Endothelial cell of umbilical vein (primary cell): ENCODE data around the gene SHCBP1L.

Experiments used
- CTCF ChIP-seq, 2 donors: IDR thresholded peaks; 1 replicate in 1 of 2; 2 replicates in 1 of 2; pipeline ENCODE4 v1.5.1; 2011; ENCODE audit warnings: low read length in 2 of 2, mild to moderate bottlenecking in 2 of 2, moderate library complexity in 2 of 2, control low read depth in 1 of 2, inconsistent platforms in 1 of 2, low read depth in 1 of 2; ENCODE audit not compliant: insufficient read depth in 1 of 2; ENCODE audit errors: extremely low read depth in 1 of 2
- EZH2 ChIP-seq: IDR thresholded peaks from 2 replicates; pipeline ENCODE4 v1.6.1; 2012; ENCODE audit warnings: borderline replicate concordance, low read depth, mild to moderate bottlenecking, moderate library complexity, low read length, inconsistent platforms; ENCODE audit not compliant: severe bottlenecking
- FOS ChIP-seq: IDR thresholded peaks from 2 replicates; pipeline ENCODE4 v1.6.1; 2011; ENCODE audit warnings: mild to moderate bottlenecking, low read length, moderate library complexity, borderline replicate concordance; ENCODE audit not compliant: insufficient read depth
- GATA2 ChIP-seq: IDR thresholded peaks from 2 replicates; pipeline ENCODE4 v1.7.0; 2011; ENCODE audit warnings: low read depth, mild to moderate bottlenecking, moderate library complexity, mixed read lengths, low read length; ENCODE audit not compliant: insufficient read length, insufficient read depth
- JUN ChIP-seq: IDR thresholded peaks from 2 replicates; pipeline ENCODE4 v1.6.1; 2011; ENCODE audit warnings: borderline replicate concordance, low read depth; ENCODE audit not compliant: insufficient read length, insufficient read depth
- MAX ChIP-seq: IDR thresholded peaks from 2 replicates; pipeline ENCODE4 v1.6.1; 2011; ENCODE audit not compliant: insufficient read depth, insufficient read length
- MYC ChIP-seq: IDR thresholded peaks from one replicate; pipeline ENCODE4 v1.6.1; 2011; ENCODE audit warnings: mild to moderate bottlenecking, low read depth, low read length
- POLR2A ChIP-seq: IDR thresholded peaks from 2 replicates; pipeline ENCODE4 v1.6.1; 2012; ENCODE audit warnings: low read depth, mild to moderate bottlenecking, control low read depth, low read length
- POLR2AphosphoS5 ChIP-seq: IDR thresholded peaks from 2 replicates; pipeline ENCODE4 v1.6.1; 2012; ENCODE audit warnings: low read depth, mild to moderate bottlenecking, control low read depth, low read length, moderate library complexity; ENCODE audit not compliant: insufficient read depth

- TF ChIP-seq JUN = no peak
- TF ChIP-seq POLR2A = no peak
- TF ChIP-seq EZH2 = no peak
- TF ChIP-seq CTCF (IDR thresholded peaks at IDR 0.05; ENCODE audit: extremely low read depth in 1 of 2, insufficient read depth in 1 of 2, low read depth in 1 of 2, low read length in 2 of 2) = no peak
- TF ChIP-seq POLR2AphosphoS5 = no peak
- TF ChIP-seq MYC = no peak
- TF ChIP-seq MAX = no peak
- TF ChIP-seq FOS = no peak
- no peak for TF ChIP-seq GATA2
Measured at GRCh38 chr1:182925661-182926060, 27.3 kb downstream of the SHCBP1L start.
